Effector CD8-positive, alpha-beta T cell (primary cell): ENCODE results near the gene POLR2J2.
"Not testable (repeated sequence)": the region's sequence is repeated elsewhere in the genome, so short reads cannot be mapped to it uniquely, and the experiment has no call there.

Source experiments
- DNase-seq: peaks from one replicate; lab custom pipeline; 2025; lab: John Stamatoyannopoulos, UW
- total RNA-seq, 4 experiments: gene quantifications; one replicate each; lab custom pipeline; 2026; lab: John Stamatoyannopoulos, UW

The POLR2J2 gene
- 0.39 to 2.4 (median 1.7) reads per million in 4 experiments for total RNA-seq

GRCh38 chr7:102671166-102671955 lies at the start of gene POLR2J2:
POLR2J2 (minus strand) TSS chr7:102671663; CDS start chr7:102671601, 62 bp downstream.
- not testable (repeated sequence) for DNase-seq

- not testable (repeated sequence) for DNase-seq
These were observed 47.0 kb upstream of the POLR2J2 start for GRCh38 chr7:102718491-102718890.

DNA sequence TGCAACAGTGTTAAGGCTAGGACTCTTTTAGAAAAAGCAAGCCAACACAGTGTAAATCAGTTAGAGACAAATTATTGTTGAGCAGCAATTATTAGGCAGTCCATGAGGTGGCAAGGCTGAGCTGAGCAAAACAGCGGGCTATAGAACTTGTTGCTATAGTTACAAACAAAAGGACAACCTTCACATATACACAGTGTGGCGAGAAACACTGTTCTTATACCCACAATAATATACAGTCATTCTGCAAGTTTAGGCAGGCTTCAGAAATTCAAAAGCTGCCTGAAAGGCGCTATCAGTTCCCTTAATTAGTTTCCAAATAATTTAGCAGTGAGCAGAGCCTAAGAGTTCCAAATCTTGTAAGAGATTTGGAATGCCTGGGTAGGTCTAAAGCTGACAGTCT lies 44.3 kb upstream of the POLR2J2 start:
- DNase-seq = not testable (repeated sequence)

DNA sequence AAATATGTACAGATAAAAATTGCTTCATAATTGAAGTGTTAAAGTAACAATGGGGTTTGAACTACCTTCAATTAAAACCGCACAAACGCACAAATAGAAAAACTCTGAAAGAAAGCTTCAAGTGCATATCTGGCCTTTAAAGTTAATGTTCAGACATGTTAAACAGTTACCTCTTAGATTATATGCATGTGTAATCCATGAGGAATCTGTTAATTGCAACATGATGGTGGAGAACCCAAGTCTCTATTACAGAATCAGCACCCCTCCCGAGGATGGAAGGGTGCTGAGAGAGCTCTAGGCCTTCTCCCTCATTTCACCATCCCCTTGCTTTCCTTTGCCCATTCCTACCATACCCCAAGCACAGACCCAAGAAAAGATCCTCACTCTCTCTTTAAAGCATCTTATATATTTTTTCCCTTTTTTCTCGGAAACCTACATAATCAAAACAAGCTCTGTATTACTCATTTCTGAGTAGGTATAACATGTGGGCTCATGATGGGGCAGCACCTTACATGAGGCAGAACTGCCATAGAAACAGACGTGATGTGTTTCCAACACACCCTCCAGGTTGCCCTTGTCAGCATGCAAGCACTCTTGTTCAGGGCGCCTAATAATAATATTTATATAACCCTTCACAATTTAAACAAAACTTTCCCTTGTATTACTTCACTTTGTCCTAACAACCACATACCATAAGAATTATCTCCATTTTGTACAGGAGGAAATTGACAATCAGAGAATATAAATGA lies 43.5 kb upstream of the POLR2J2 start:
- not testable (repeated sequence) for DNase-seq

- DNase-seq = not testable (repeated sequence)
These were observed 42.2 kb upstream of the POLR2J2 start for GRCh38 chr7:102713691-102714080.

DNA sequence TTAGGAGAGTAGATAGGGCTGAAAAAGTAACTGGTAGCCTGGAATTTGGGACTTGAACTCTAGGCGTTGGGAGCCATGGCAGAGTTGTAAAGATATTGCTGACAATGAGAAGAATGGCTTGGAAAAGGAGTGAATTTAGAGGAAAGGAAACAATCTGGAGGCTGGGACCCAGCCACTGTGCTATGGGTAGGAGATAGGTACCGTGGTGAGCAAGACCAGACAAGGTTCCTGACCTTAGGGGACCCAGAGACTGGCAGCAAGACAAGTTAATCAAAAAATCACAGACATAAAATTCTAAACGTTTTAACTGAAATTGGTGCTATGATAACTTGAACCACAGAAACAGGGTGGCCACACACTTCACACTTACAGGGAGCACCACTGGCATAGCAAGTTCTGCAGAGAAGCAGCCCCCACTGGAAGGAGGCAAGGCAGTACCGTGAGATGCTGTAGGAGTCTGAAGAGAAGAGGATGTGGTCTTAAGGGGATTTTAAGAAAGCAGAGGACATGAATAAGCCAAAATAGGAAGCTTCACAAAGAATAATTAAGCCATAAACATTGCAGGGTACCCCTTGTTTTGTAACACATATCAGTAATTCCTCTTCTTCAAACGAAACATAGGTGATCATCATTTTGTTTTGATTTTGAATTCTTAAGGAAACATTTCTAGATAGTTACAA lies 41.7 kb upstream of the POLR2J2 start:
- DNase-seq = not testable (repeated sequence)

DNA sequence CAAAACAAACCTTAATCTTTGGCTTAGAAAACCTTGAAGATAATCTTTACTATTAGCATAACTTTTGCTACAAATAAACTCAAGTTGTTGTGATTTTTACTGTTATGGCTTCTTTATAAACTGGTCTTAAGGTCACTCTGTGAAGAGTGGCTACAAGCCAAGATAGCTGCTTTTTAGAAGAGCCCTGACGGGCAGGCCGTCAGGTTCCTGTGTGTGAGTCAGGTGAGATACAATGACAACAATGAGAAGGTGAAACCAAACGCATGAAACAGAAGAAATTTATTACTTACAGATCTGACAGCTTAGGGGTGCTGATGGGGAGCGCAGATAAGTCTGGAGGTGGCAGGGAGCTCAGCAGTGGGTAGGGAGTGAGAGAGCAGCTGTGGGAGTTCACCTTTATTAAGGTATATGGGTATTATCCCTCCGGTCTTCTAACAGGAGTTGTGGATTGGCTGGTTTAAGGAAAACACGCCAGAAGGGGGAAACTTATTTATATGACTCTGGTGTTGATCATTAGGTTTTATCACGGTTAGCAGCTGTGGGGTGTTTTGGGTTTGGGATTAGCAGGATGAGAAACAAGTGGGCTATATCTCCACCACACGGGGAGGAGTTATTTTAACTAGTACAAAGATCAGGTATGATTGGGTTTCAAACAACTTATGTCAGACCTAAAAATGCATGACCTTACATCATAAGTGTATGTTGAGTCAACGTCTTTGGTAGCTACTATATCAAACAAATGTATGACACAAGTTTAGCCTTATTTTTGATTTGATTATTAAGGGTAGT lies 27.7 kb upstream of the POLR2J2 start:
- DNase-seq = not testable (repeated sequence)

DNA sequence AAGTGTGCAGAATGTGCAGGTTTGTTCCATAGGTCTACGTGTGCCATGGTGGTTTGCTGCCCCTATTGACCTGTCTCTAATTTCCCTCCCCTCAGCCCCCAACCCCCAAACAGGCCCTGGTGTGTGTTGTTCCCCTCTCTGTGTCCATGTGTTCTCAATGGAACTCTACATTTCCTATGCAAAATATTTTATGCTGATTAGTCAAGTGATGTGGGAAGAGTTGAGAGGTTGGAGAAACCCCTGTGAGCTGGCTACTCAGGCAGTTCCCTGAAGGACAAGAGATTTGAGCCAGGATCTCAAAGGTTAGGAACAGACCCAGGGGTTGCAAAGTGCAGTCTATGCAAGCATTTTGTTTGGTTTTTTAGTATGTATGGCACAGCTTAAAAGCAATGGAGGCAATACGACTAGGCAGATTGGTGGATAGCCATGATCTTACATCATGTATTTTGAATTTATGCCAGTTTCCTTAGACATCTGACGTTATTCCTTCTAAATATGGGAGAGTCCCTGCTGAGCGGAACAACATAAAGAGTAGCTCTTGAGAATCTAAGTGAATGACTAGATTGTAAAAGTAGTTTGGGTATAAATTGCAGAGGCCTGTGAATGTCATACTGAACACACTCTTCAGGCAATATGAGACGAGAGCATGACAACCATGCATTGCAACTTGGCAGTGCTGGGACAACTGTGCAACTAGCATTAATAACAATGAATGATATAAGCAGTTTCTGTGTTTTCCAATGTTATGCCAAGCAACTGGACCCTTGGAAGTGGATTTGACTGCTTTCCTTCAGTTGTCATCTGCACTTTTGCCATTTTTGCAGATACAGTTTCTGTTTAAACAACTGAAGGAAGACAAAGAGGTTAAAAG lies 26.4 kb upstream of the POLR2J2 start:
- not testable (repeated sequence) for DNase-seq

GRCh38 chr7:102696009-102696408 lies 24.5 kb upstream of the POLR2J2 start:
- DNase-seq = not testable (repeated sequence)

GRCh38 chr7:102695033-102695552 lies 23.6 kb upstream of the POLR2J2 start:
- not testable (repeated sequence) for DNase-seq

DNA sequence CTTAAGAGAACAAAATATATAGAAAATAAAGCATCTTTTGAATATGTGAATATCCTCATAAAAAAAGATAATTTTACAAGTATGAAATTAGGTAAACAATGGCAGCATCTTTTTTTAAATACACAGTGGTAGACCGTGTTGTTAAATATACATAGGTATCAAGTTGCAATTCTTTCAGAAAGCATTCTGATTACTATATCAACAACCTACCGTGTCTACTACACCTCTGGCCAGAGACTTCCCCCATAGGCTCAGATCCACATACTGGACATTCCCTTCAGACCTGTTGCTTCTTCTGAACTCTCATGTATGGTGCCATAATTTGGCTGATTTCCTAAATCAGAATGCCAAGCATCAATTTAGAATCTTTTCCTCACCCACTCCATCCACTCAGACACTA lies 22.5 kb upstream of the POLR2J2 start:
- not testable (repeated sequence) for DNase-seq

- DNase-seq = not testable (repeated sequence)
These were observed 19.1 kb upstream of the POLR2J2 start for GRCh38 chr7:102690602-102691001.

DNA sequence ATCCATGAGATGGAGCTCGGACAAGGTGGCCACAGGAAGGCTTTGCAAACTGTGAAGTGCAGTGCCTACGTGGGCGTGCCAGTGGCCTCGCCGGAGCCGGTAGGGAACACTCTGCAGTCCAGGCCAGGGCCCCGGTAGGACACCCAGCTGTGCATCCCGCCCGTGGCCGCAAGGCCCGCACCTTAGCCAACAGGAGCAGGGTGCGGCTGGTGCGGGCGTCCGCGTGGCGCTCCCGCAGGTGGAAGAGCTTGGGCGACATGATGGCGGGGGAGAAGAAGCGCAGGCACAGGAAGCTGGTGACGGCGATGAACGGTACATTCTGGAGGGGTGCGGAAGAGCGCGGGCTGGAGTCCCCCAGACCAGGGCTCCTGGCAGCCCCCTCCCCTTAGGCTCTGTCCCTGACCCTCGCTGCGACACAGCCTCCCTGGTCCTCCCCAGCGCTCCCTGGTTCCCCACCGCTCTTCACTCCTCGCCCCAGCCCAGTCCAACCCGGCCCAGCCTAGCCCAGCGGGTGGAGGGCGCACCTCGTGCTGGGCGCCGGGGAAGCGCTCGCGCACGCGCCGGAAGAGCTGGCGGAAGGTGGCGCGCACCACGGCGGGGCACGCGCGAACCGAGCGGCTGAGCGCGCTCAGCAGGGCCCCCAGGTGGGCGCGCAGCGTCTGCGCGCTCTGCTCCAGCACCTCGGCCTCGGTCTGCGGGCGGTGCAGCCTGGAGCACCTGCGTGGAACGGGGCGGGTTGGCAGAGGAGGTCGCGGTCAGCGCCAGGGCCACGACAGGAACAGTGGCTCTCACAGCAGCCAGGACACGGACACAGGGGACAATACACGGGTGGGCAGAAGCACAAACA lies 18.2 kb upstream of the POLR2J2 start:
- not testable (repeated sequence) for DNase-seq

DNA sequence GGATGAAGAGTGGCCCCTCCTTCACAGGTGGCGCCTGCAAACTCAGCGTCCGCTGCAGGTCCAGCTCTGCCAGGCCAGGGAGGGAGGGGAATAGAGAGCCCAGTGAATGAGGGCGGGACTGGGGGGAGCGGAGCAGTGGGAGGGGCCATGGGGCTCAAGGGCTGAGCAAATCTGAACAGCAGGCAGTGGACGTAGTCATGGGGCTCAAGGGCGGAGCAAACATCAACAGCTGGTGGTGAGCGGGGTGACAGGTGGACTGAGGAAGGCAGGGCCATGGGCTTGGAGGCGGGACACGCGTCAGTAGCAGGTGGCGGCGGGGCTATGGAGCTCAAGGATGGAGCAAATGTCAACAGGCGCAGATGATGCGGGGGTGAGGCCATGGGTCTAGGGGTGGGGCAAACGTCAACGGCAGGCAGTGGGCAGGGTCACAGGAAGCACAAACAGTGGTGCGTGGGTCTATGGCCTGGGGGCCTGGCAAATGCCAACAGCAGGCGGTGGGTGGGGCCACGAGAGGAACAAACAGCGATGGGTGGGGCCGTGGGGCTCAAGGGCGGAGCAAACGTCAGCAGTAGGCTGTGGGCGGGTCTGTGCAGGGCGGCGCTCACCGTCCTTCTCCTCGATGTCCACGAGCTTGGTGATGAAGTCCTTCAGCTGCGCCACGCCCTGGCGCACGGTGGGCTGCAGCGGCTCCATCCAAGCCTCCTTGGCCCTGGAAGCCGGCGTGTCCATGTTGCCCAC lies 17.0 kb upstream of the POLR2J2 start:
- not testable (repeated sequence) for DNase-seq

GRCh38 chr7:102682560-102682959 lies 11.1 kb upstream of the POLR2J2 start:
- not testable (repeated sequence) for DNase-seq

DNA sequence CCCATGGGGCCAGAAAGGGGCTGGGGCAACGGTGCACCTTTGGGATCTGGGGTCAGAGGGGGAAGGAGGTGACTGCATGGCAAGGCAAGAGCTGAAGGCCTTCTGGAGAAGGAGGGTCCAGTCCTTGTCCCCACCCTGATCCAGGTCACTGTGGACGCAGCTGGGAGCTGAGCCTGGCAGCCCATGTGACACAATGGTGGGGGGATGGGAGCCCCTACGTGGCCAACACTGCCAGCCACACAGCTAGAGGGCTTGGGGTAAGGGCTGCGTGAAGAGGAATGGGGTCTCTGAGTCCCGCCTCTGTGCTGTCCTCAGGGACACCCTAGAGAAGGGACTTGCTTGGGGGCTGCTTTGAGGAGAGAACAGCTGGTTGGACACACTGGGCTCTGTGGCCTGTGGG lies 9.3 kb upstream of the POLR2J2 start:
- DNase-seq = not testable (repeated sequence)

DNA sequence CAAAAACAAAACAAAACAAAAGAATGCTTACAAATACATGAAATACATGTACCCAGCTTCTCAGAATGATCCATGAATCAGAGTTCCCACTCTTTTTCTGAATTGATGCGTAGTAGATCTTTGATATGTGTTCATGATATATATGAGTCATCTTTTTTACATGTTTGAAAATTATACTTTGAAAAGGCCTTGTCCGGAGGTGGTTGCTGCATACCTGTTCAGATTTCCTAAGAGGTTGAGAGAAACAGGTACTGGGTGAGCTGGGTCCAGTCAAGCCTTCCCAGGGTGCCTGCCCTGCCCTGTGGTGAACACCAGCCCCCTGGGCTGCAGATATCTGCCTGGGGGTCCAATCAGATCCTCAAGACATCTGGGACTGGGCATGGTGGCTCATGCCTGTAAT lies 4.1 kb upstream of the POLR2J2 start:
- DNase-seq = not testable (repeated sequence)

DNA sequence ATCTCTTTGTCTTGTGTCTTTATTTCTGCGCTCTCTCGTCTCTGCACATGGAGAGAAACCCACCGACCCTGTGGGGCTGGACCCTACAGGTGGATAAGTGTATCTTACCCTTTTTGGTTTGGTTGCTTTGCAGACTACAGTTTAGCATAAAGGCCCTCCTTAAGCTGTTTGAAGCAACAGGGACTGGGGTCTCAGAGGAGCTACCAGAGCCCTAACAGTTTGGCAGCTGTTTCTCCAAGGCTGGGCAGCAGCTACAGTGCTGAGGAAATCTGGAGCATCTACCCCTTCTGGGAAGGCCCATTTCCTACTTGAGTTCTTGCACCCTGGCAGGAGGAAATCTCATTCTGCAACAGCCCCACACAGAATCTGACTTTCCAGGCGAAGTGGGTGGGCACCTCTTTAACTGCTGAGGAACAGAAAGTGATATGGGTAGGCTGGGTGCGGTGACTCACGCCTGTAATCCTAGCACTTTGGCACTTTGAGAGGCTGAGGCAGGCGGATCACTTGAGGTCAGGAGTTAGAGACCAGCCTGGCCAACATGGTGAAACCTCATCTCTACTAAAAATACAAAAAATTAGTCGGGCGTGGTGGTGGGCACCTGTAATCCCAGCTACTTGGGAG lies 2.1 kb upstream of the POLR2J2 start:
- DNase-seq = not testable (repeated sequence)
